ENCODE measurements around the gene S1PR2.

- TF ChIP-seq POLR2AphosphoS5 (IDR thresholded peaks at IDR 0.05; ENCODE audit: low read depth, low read length) (no peak), POLR2A (IDR thresholded peaks at IDR 0.05; ENCODE audit: low read depth, low read length) (no peak), PAX5 (IDR thresholded peaks at IDR 0.05; ENCODE audit: insufficient read depth, low read length, severe bottlenecking) (no peak), TAF1 (IDR thresholded peaks at IDR 0.05; ENCODE audit: low read depth, low read length) (no peak), SPI1 (IDR thresholded peaks at IDR 0.05; ENCODE audit: low read depth, low read length) (no peak), POU2F2 (IDR thresholded peaks at IDR 0.05; ENCODE audit: low read depth, low read length) (no peak)
Measured at GRCh38 chr19:10256970-10257615, 26.0 kb upstream of the S1PR2 start.
